Measurements from ENCODE around the gene TNK1.
"Not testable (repeated sequence)": the region's sequence is repeated elsewhere in the genome, so short reads cannot be mapped to it uniquely, and the experiment has no call there.

The TNK1 gene

DNA sequence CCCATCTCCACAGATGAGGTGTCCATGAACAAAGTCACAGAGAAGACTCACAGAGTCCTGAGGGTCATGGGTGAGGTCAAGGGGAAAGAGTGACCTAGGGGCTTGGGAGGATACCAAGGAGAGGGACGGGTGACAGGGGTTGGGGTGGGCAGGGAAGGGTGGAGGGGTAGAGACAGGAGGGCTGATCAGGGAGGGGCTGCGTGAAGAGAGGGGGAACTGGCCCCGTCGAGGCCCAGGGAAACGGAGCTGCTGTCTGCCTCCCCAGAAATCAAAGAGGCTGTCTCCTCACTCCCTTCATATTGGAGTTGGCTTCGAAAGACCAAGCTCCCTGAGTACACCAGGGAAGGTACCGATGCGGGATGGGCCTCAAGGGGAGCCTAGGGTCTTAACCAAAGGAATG lies 25.3 kb upstream of the TNK1 start:
- DNase-seq (ENCODE audit: low spot score) = no peak

DNA sequence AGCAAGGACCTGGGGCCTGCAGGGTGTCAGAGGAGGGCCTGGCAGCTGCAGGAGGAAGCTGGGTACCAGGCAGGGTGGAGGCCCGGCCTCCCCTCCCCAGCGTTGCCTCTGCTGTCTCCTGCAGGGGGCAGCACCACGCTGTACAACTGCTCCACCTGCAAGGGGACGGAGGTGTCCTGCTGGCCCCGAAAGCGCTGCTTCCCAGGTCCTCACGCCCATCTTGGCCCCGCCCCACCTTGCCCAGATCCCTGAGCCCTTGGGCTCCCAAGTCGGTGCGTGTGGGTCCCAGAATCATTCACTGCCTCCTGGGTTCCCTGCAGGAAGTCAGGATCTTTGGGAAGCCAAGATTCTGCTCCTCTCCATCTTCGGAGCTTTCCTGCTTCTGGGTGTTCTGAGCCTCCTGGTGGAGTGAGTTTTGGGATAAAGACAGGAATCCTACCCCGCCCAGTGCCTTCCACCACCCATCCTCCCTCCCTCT lies 24.8 kb upstream of the TNK1 start:
- DNase-seq (ENCODE audit: low spot score) = peak; percentile 83

- DNase-seq (ENCODE audit: low spot score) = no peak
These were observed 24.1 kb upstream of the TNK1 start for GRCh38 chr17:7356756-7357155.

DNA sequence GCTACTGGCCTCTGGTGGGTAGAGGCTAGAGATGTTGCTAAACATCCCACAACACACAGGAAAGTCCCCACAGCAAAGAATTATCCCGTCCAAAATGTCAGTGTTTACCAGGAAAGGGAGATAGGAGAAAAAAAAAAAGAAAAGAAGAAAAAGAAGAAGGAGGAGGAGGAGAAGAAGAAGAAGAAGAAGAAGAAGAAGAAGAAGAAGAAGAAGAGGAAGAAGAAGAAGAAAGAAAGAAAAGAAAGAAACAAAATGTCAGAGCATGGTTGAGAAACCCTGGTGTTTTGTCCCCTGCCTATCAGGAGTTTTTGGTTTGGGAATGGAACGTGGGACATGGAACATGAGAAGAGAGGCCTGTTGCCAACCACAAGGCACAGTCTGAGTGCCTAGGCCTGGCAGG lies 23.5 kb upstream of the TNK1 start:
- no peak for DNase-seq (ENCODE audit: low spot score)

- no peak for DNase-seq (ENCODE audit: low spot score)
These were observed 19.0 kb upstream of the TNK1 start for GRCh38 chr17:7361906-7362305.

- DNase-seq (ENCODE audit: low spot score) = no peak
These were observed 17.6 kb upstream of the TNK1 start for GRCh38 chr17:7363311-7363710.

GRCh38 chr17:7365963-7366362 lies 14.9 kb upstream of the TNK1 start:
- not testable (repeated sequence) for DNase-seq (ENCODE audit: low spot score)

DNA sequence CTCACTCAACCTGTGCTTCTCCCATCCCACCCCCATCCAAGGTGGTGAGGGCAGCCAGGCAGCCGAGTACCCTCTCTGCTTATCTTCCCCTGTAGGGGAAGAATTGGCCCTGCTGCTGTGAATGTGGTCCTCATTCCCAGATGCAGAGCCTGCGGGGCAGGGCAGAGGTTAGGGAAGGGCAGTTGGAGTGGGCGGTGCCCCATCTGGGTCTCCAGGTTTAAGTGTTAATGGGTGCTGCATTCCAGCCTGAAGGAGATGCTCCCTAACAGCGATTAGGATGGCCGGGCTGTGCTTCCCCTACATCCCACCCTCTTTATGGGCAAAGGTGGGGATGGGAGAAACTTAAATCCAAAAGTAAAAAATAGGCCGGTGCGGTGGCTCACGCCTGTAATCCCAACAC lies 13.8 kb upstream of the TNK1 start:
- no peak for DNase-seq (ENCODE audit: low spot score)

GRCh38 chr17:7367918-7368598 lies 12.8 kb upstream of the TNK1 start:
- no peak for DNase-seq (ENCODE audit: low spot score)

GRCh38 chr17:7368599-7368994 lies 12.3 kb upstream of the TNK1 start:
- not testable (repeated sequence) for DNase-seq (ENCODE audit: low spot score)

DNA sequence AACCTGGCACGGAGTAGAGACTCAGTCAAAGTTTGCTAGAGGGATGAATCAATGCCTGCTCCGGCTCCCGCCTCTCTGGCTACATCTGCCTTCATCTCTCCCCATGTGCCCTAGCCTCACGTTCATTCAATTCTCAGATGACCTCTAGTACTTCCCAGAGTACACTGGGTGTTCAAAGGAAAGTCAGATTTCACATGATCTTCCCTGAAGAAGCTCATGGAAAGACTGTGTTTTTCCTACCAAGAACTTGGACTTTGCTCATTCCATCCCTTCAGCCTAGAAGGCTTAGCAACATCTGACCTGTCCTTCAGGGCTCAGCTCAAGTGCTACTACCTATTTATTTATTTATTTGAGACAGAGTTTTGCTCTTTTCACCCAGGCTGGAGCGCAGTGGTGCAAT lies 11.1 kb upstream of the TNK1 start:
- no peak for DNase-seq (ENCODE audit: low spot score)

- DNase-seq (ENCODE audit: low spot score) = no peak
These were observed 10.0 kb upstream of the TNK1 start for GRCh38 chr17:7370853-7371252.

GRCh38 chr17:7374353-7374752 lies 6.5 kb upstream of the TNK1 start:
- DNase-seq (ENCODE audit: low spot score) = no peak

GRCh38 chr17:7379134-7379533 lies 1.8 kb upstream of the TNK1 start:
- DNase-seq (ENCODE audit: low spot score) = no peak

GRCh38 chr17:7380321-7380720 lies 568 bp upstream of the TNK1 start:
- DNase-seq (ENCODE audit: low spot score) = peak; percentile 82

GRCh38 chr17:7382901-7383300 lies 2.0 kb downstream of the TNK1 start:
- no peak for DNase-seq (ENCODE audit: low spot score)

DNA sequence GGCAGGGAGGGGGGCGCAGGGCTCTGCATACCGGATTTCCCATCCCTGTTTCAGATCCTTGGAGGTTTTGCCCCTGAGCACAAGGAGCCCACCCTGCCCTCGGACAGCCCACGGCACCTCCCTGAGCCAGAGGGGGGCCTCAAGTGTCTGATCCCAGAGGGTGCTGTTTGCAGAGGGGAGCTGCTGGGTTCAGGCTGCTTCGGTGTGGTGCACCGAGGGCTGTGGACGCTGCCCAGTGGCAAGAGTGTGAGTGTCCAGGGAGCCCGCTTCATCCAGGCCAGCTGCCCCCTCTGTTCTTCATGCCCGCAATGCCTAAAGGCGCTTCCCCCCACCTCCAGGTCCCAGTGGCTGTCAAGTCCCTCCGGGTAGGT lies 2.5 kb downstream of the TNK1 start:
- DNase-seq (ENCODE audit: low spot score) = no peak

DNA sequence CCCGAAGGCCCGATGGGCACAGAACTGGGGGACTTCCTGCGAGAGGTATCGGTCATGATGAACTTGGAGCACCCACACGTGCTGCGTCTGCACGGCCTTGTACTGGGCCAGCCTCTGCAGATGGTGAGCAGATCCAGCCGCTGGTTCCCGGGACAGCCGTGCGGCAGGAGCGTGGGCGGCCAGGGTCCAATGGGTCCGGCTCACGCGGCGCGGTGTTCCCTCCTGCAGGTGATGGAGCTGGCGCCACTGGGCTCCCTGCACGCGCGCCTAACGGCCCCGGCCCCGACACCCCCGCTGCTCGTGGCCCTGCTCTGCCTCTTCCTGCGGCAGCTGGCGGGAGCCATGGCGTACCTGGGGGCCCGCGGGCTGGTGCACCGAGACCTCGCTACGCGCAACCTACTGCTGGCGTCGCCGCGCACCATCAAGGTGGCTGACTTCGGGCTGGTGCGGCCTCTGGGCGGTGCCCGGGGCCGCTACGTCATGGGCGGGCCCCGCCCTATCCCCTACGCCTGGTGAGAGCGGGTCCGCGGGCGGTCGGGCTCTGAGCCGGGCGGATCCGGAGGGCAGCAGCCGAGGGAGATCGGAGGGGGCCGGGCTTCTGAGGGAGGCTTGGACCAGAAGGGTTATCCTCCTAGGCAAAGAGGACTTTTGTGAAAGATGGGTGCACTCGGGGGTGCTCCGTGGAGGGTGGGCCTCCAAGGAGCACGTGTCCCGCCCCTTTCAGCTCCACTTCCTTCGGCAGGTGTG lies 3.0 kb downstream of the TNK1 start:
- DNase-seq (ENCODE audit: low spot score) = peak; percentile 73

GRCh38 chr17:7384489-7385081 lies 3.7 kb downstream of the TNK1 start:
- no peak for DNase-seq (ENCODE audit: low spot score)

- no peak for DNase-seq (ENCODE audit: low spot score)
These were observed 8.0 kb downstream of the TNK1 start for GRCh38 chr17:7388856-7389255.

- no peak for DNase-seq (ENCODE audit: low spot score)
These were observed 9.3 kb downstream of the TNK1 start for GRCh38 chr17:7389924-7390910.

GRCh38 chr17:7391307-7391706 lies 10.4 kb downstream of the TNK1 start:
- no peak for DNase-seq (ENCODE audit: low spot score)
